Dedifferentiated amniotic fluid mesenchymal stem cell (primary cell): Measurements from ENCODE around the gene TICAM1.
"Not testable (repeated sequence)": the region's sequence is repeated elsewhere in the genome, so short reads cannot be mapped to it uniquely, and the experiment has no call there.

ENCODE experiments used
- DNase-seq: peaks from one replicate; pipeline ENCODE4 v3.0.0-alpha.2; 2016; ENCODE audit errors: extremely low spot score

TICAM1 gene

GRCh38 chr19:4831304-4831978 lies at the start of gene TICAM1:
Gene TICAM1, minus strand, starts transcription at chr19:4831712. Its CDS starts 13,335 bp downstream, at chr19:4818377.
- DNase-seq: peak; percentile 19

GRCh38 chr19:4879041-4879440 lies 47.5 kb upstream of the TICAM1 start:
- no peak for DNase-seq

GRCh38 chr19:4878491-4878968 lies 47.0 kb upstream of the TICAM1 start:
- no peak for DNase-seq

DNA sequence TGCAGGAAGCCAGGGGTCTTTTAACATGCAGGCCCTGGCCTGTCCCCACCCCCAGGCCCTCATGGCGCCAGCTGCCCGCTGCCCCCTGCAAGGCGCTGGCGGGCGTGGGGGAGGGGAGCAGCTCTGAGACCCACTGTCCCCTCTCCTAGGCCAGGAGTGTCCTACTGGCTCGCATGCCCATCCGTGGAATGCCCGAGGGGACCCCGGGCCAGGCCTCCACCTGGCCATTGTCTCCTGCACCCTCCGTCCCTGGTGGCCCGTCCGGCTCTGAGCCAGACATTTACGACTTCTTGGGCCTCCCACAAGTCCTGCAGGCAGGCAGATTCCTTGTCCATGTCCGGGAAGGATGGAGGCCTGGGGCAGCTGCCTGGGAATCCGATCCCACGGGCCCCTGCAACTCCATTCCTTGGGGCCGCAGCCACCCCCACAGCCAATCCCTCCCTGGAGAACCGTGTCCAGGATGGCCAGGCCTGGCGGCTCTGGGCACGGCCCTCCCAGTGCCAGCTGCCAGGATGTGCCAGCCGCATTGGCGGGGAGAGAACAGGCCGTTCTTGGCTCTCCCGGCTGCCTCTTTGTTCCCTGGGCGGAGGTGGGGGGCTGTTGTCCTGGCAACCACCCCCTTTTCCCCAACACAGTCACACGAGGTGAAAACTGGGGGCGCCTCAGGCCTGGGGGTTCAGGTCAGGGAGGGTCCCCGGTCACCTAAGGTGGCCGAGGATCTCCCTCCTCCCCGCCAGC lies 46.4 kb upstream of the TICAM1 start:
- DNase-seq: no peak

DNA sequence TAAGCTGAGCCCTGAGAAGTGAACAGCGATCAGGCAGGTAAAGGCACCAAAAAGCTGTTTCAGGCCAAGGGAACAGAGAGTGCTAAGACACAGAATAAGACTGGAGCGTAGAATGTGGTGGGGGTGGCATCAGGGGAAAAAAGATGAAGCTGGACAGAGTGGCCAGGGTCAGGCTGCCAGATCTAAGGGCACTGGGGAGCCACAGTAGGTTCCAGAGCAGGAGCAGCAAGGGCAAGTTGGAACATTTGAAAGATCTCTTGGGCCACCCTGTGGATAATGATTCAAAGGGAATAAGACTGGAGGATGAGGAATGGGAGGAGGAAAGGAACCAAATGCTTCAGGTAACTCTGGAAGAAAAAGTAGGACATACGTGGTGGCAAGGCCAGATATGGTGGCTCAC lies 42.4 kb upstream of the TICAM1 start:
- no peak for DNase-seq

- DNase-seq: no peak
Measured at GRCh38 chr19:4871711-4872110, 40.2 kb upstream of the TICAM1 start.

DNA sequence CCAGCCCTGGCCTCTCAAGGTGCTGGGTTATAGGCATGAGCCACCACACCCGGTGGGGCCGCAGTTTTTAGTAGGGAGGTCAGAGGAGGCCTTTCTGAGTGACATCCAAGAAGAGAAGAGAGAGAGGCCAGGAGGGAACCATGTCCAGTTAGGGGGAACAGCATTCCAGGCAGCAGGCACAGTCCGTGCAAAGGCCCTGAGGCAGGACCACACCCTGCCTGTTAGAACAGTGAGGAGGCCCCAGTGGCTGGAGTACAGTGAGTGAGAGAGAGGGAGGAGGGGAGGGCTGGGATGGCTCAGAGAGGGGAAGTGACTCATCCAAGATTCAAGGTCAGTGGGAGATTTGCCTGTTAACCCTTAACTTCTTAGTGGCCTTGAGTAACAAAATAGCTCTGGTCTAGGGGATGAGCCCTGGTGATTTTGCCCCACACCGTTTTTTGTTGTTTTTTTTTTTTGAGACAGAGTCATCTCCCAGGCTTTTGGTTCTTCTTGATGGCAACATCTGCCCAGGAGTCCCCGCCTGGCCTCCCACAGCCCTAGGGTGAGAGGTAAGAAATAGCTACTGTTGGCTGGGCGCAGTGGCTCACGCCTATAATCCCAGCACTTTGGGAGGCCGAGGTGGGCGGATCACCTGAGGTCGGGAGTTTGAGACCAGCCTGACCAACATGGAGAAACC lies 38.7 kb upstream of the TICAM1 start:
- peak; percentile 76 for DNase-seq

GRCh38 chr19:4868286-4868834 lies 36.8 kb upstream of the TICAM1 start:
- DNase-seq: no peak

DNA sequence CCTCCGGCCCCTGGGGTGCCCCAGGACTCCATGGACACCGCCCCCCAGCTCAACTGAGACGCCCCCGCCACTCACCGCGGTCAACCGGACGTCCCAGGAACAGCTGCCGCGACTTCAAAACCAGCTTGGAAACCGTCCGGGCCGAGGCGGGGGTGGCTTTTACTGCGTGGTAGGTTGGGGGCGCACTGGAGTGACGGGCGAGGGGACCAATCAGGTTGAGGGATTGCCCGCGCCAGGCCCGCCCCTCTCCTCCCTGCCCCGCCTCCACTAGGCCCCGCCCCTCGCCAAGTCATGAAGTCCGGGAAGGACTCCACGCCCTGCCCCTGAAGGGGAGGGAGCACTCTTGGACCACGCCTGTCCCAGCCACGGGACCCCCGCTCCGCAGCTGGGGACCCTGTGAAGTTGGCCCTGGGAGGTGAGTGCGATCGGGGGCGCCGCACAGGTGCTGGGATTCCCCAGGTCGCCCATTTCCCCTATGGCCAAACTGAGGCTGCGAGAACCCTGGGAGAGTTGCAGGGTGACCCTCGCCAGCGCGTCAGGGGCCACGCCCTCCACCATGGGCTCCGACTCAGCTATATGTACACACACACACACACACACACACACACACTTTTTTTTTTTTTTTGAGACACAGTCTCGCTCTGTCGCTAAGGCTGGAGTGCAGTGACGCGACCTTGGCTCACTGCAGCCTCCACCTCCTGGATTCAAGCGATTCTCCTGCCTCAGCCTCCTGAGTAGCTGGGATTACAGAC lies 36.2 kb upstream of the TICAM1 start, which contains the start of gene PLIN3:
Gene PLIN3 (minus strand): TSS at position 134 of the 752 bp plus-strand sequence. CDS start 6,273 bp downstream, outside the sequence.
- DNase-seq: peak; percentile 94

GRCh38 chr19:4866595-4867424 lies 35.3 kb upstream of the TICAM1 start:
- DNase-seq: no peak

GRCh38 chr19:4861147-4861546 lies 29.6 kb upstream of the TICAM1 start:
- no peak for DNase-seq

DNA sequence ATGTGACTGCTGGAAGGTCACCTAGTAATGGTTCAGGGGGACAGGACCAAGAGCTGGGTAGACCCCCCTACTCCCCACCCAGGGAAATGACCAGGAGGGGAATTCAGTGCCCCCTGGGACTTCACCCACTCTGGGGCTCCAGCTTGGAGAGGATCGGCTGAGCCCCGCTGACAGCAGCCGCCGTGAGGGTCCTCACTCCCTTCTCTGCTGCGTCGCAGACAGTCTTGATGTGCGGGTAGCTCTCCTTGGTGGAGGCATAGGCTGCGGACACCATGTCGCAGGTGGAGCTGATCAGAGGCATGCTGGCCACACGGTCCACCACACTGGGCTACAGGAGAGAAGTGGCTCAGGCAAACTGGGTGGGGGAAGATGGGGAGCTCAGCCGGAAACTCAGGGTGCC lies 28.2 kb upstream of the TICAM1 start:
- no peak for DNase-seq

GRCh38 chr19:4856468-4856867 lies 25.0 kb upstream of the TICAM1 start:
- not testable (repeated sequence) for DNase-seq

DNA sequence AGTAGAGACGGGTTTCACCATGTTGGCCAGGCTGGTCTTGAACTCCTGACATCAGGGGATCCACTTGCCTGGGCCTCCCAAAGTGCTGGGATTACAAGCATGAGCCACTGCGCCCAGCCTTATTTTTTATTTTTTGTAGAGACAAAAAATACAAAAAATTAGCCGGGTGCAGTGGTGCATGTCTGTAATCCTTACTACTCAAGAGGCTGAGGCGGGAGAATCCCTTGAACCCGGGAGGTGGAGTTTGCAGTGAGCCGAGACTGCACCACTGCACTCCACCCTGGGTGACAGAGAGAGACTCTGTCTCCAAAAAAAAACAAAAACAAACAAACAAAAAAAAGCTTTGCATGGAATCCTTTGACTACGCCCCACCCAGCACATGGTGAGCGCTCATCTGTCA lies 22.0 kb upstream of the TICAM1 start:
- not testable (repeated sequence) for DNase-seq

DNA sequence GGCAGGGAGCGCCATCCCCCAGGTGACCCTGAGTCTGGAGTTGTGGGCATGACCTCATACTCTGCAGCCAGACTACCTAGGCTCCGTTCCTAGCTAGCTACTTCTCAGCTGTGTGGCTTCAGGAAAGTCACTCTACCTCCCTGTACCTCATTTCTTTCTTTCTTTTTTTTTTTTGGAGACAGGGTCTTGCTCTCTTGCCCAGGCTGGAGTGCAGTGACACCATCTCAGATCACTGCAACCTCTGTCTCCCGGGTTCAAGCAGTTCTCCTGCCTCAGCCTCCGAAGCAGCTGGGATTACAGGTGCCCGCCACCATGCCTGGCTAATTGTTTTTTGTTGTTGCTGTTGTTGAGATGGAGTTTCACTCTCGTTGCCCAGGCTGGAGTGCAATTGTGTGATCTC lies 21.0 kb upstream of the TICAM1 start:
- DNase-seq: no peak

DNA sequence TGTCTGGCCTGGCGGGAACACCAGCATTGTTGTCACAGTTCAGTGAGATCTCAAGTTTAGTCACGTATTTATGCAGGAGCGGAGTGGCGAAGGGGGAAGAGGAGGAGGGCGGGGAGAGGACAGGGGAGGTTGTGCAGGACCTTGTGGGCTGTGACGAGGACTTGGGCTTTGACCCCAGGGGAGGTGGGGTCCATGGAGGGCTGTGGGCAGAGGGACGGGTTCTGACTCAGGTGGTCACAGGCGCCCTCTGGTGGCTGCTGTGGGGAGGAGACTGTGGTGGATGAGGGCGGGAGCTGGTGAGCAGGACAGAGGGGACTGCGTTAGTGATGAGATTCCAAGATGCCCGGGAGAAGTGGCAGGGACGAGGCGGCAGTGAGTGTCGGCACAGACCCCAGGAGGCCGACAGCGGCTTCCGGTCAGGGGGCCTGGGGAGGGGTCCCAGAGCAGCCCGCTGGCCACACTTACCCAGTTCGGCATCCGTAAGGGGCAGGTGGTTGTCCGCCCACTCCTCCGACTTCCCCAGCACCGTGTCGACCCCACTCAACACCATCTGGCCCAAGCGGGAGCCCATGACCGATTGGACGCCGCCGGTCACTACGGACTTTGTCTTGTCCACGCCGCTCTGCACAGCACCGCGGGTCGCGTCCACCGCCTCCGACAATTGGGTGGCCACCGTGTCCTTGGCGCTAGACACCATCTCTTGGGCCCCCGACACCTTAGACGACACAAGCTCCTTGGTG lies 20.2 kb upstream of the TICAM1 start:
- DNase-seq: no peak

- DNase-seq: no peak
Measured at GRCh38 chr19:4849019-4849418, 17.5 kb upstream of the TICAM1 start.

DNA sequence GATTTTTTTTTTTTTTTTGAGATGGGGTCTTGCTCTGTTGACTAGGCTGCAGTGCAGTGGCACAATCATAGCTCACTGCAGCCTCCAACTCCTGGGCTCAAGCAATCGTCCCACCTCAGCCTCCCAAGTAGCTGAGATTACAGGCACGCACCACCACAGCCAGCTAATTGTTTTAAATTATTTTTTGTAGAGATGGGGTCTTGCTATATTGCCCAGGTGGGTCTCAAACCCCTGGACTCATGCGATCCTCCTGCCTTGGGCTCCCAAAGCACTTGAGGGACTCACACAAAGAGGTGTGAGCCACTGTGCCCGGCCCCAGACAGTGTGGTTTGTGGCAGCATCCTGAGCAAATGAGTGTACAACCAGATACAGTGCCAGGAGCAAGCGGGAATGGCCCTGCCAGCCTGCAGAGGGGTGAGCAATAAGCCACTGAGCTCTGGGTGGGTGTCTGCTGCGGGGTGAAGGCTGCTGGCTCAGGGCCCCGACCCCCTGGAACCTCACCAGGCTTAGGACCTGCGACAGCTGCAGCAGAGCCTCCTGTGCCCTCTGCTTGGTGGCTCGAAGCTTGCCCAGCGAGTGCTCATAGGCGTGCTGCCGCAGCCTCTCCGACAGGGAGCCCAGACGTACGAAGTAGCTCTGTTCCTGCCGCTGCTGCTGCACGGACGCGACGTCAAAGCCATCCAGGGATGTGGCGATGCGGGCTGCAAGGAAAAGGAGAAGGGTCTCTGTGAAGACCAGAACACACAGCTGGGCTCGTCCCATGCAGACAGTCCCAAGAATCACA lies 15.9 kb upstream of the TICAM1 start:
- DNase-seq: no peak

- not testable (repeated sequence) for DNase-seq
Measured at GRCh38 chr19:4845975-4846374, 14.5 kb upstream of the TICAM1 start.
